ENCODE measurements around the gene PRSS50. TPM values are rescaled to one million over a fixed set of nuclear protein-coding genes. Genes with fewer than 3 reads are reported as not detected.
"Not testable (repeated sequence)": the region's sequence is repeated elsewhere in the genome, so short reads cannot be mapped to it uniquely, and the experiment has no call there.

Gene PRSS50
- total RNA-seq, 1 donor from 2014 or later: 1.2 TPM

GRCh38 chr3:46755646-46756045 is 38.0 kb upstream of the PRSS50 start:
- H3K4me1 Mint-ChIP-seq (ENCODE audit: unreplicated experiment): peaks cover 10% of the 10 kb centered on the region

DNA sequence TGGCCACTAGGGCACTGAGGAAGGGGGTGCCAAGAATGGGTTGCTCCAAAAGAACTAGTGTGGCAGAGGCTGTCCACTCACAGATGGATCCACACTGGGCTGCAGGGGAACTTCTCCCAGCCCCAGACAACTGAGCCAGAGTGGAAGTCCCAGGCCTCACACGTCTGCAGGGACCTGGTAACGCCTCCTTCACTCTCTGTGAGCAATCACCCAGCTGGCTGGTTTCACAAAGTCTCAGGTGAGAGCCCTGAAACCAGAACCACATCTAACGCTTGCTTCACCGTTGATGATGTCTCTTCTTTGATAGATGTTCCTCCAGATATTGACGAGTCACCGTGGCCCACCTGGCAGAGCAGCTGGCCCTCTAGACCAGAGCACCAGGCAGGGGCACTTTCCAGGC is 35.5 kb upstream of the PRSS50 start:
- not testable (repeated sequence) for H3K9me3 Mint-ChIP-seq; DNase-seq (ENCODE audit: extremely low spot score, unreplicated experiment); H3K27ac Mint-ChIP-seq; H3K27me3 Mint-ChIP-seq; H3K4me3 Mint-ChIP-seq; H3K4me1 Mint-ChIP-seq (ENCODE audit: unreplicated experiment); H3K36me3 Mint-ChIP-seq

More at GRCh38 chr3:46755646-46756045, 38.0 kb upstream of the PRSS50 start:
- no peaks in the 10 kb centered on the region for H3K27me3 Mint-ChIP-seq
- no peak for DNase-seq (ENCODE audit: extremely low spot score, unreplicated experiment)
- H3K4me3 Mint-ChIP-seq: no peak overlapping the region
- H3K36me3 Mint-ChIP-seq: peaks cover 4% of the 10 kb centered on the region
- H3K27ac Mint-ChIP-seq: no peak overlapping the region
- TF ChIP-seq, protein P1, sequence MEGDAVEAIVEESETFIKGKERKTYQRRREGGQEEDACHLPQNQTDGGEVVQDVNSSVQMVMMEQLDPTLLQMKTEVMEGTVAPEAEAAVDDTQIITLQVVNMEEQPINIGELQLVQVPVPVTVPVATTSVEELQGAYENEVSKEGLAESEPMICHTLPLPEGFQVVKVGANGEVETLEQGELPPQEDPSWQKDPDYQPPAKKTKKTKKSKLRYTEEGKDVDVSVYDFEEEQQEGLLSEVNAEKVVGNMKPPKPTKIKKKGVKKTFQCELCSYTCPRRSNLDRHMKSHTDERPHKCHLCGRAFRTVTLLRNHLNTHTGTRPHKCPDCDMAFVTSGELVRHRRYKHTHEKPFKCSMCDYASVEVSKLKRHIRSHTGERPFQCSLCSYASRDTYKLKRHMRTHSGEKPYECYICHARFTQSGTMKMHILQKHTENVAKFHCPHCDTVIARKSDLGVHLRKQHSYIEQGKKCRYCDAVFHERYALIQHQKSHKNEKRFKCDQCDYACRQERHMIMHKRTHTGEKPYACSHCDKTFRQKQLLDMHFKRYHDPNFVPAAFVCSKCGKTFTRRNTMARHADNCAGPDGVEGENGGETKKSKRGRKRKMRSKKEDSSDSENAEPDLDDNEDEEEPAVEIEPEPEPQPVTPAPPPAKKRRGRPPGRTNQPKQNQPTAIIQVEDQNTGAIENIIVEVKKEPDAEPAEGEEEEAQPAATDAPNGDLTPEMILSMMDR (conservative IDR thresholded peaks at IDR 0.05): no peak
- H3K9me3 Mint-ChIP-seq: no peaks in the 10 kb centered on the region

- no peak overlapping the region for H3K4me3 Mint-ChIP-seq
- no peak for DNase-seq (ENCODE audit: extremely low spot score, unreplicated experiment)
- H3K4me1 Mint-ChIP-seq (ENCODE audit: unreplicated experiment): no peaks in the 10 kb centered on the region
- TF ChIP-seq, protein P1 (conservative IDR thresholded peaks at IDR 0.05): no peak
- no peaks in the 10 kb centered on the region for H3K9me3 Mint-ChIP-seq
- no peaks in the 10 kb centered on the region for H3K36me3 Mint-ChIP-seq
- no peaks in the 10 kb centered on the region for H3K27me3 Mint-ChIP-seq
- H3K27ac Mint-ChIP-seq: no peak overlapping the region
These were observed 32.9 kb upstream of the PRSS50 start for GRCh38 chr3:46750555-46751038.

- H3K27ac Mint-ChIP-seq: no peak overlapping the region
- no peaks in the 10 kb centered on the region for H3K27me3 Mint-ChIP-seq
- no peak overlapping the region for H3K4me3 Mint-ChIP-seq
- H3K36me3 Mint-ChIP-seq: no peaks in the 10 kb centered on the region
- H3K4me1 Mint-ChIP-seq (ENCODE audit: unreplicated experiment): no peaks in the 10 kb centered on the region
- TF ChIP-seq, protein P1 (conservative IDR thresholded peaks at IDR 0.05): no peak
- H3K9me3 Mint-ChIP-seq: no peaks in the 10 kb centered on the region
- no peak for DNase-seq (ENCODE audit: extremely low spot score, unreplicated experiment)
These were observed 31.5 kb upstream of the PRSS50 start for GRCh38 chr3:46749129-46749528.

DNA sequence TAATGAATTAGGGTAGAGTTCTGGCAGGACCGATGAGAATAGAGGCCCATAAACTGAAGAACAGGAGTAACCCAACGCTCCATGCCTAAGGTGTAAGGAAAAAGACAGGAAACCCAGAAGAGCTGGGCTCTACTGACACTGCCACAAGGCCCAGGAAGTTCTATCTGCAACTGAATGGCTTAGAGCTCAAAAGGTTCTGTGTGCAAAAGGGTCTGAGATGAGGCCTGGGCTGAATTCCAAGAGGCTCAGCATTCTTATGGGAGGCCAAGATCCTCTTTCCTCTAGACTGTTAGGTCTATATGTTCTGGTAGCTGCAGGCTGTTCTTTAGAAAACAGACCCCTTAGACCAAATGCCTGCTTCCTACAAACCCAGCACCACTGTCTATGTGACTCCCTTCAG is 30.5 kb upstream of the PRSS50 start:
- no peaks in the 10 kb centered on the region for H3K4me1 Mint-ChIP-seq (ENCODE audit: unreplicated experiment)
- TF ChIP-seq, protein P1 (conservative IDR thresholded peaks at IDR 0.05): no peak
- no peak overlapping the region for H3K27ac Mint-ChIP-seq
- H3K27me3 Mint-ChIP-seq: no peaks in the 10 kb centered on the region
- no peaks in the 10 kb centered on the region for H3K36me3 Mint-ChIP-seq
- H3K4me3 Mint-ChIP-seq: no peak overlapping the region
- no peaks in the 10 kb centered on the region for H3K9me3 Mint-ChIP-seq
- no peak for DNase-seq (ENCODE audit: extremely low spot score, unreplicated experiment)

GRCh38 chr3:46746711-46747110 is 29.0 kb upstream of the PRSS50 start:
- H3K4me3 Mint-ChIP-seq: no peak overlapping the region
- H3K36me3 Mint-ChIP-seq: no peaks in the 10 kb centered on the region
- H3K9me3 Mint-ChIP-seq: no peaks in the 10 kb centered on the region
- TF ChIP-seq, protein P1 (conservative IDR thresholded peaks at IDR 0.05): no peak
- no peaks in the 10 kb centered on the region for H3K4me1 Mint-ChIP-seq (ENCODE audit: unreplicated experiment)
- DNase-seq (ENCODE audit: extremely low spot score, unreplicated experiment): no peak
- no peaks in the 10 kb centered on the region for H3K27me3 Mint-ChIP-seq
- H3K27ac Mint-ChIP-seq: no peak overlapping the region

Measured in type B pancreatic cell (in vitro differentiated cells).